Panc1 (cell line): ENCODE results near the gene RETSAT. TPM values are rescaled to one million over a fixed set of nuclear protein-coding genes. Genes with fewer than 3 reads are reported as not detected.
"Not testable (repeated sequence)": the region's sequence is repeated elsewhere in the genome, so short reads cannot be mapped to it uniquely, and the experiment has no call there.

Experiments
- ATAC-seq: fragments of 200-7000 bp; cut with Tn5 transposase; 2 replicates; pipeline ENCODE4 v1.9.1; 2020; ENCODE audit warnings: mild to moderate bottlenecking, moderate library complexity
- BruUV-seq: library from RNA; stranded (reverse); fragments of 400-500 nt; replicated peaks from 2 replicates; lab custom pipeline; 2021; lab: Mats Ljungman, UMichigan
- CTCF ChIA-PET: fragments of 300-600 bp; sonication (Branson Sonifier 250); formaldehyde crosslinking; loops from one replicate; lab custom pipeline; 2022; ENCODE audit warnings: antibody characterized with exemption; lab: Charles Lee
- POLR2A ChIA-PET: fragments of 300-600 bp; sonication (Branson Sonifier 250); formaldehyde crosslinking; loops from one replicate; lab custom pipeline; 2022; ENCODE audit warnings: antibody characterized with exemption; lab: Charles Lee
- DNase-seq: peaks from one replicate; pipeline ENCODE4 v3.0.0-alpha.2; 2010; ENCODE audit warnings: low read depth, low spot score
- H3K27ac ChIP-seq: 2 replicates; pipeline ENCODE4 v1.5.1; 2011; ENCODE audit warnings: mild to moderate bottlenecking, low read length, inconsistent platforms
- H3K27me3 ChIP-seq: fragments of 200-500 bp; sonication (Bioruptor generic); 2 replicates; pipeline ENCODE4 v1.6.0; 2014; ENCODE audit warnings: low read length, inconsistent platforms; ENCODE audit not compliant: control insufficient read depth, insufficient read depth
- H3K36me3 ChIP-seq: fragments of 200-500 bp; sonication (Bioruptor generic); 2 replicates; pipeline ENCODE4 v1.5.1; 2014; ENCODE audit warnings: inconsistent platforms, mild to moderate bottlenecking, low read length, moderate library complexity; ENCODE audit not compliant: control insufficient read depth, insufficient read depth
- H3K4me1 ChIP-seq: 2 replicates; pipeline ENCODE4 v1.5.1; 2011; ENCODE audit warnings: inconsistent platforms, mild to moderate bottlenecking, low read length, moderate library complexity; ENCODE audit not compliant: control insufficient read depth, insufficient read depth
- H3K4me3 ChIP-seq, 2 experiments: 2 replicates each; pipeline ENCODE4 v1.5.1; 2011 to 2012; ENCODE audit warnings: low read depth in 2 of 2, low read length in 2 of 2, mild to moderate bottlenecking in 2 of 2, inconsistent platforms in 1 of 2, moderate library complexity in 1 of 2
- H3K9me3 ChIP-seq: fragments of 200-500 bp; sonication (Bioruptor generic); 2 replicates; pipeline ENCODE4 v1.5.1; 2014; ENCODE audit warnings: low read depth, mild to moderate bottlenecking, inconsistent platforms, low read length, moderate library complexity; ENCODE audit not compliant: control insufficient read depth, insufficient read depth
- CTCF ChIP-seq: fragments of 450-650 bp; IDR thresholded peaks from 2 replicates; pipeline ENCODE4 v1.5.1; 2017; ENCODE audit warnings: mild to moderate bottlenecking
- POLR2AphosphoS5 ChIP-seq: IDR thresholded peaks from 2 replicates; pipeline ENCODE4 v1.6.1; 2012; ENCODE audit warnings: mild to moderate bottlenecking, low read depth, low read length, moderate library complexity
- REST ChIP-seq, 2 experiments: IDR thresholded peaks; 2 replicates each; pipeline ENCODE4 v1.6.1; 2011 to 2012; ENCODE audit warnings: low read depth in 2 of 2, control low read depth in 1 of 2, low read length in 1 of 2, mild to moderate bottlenecking in 1 of 2, moderate library complexity in 1 of 2; ENCODE audit not compliant: insufficient read depth in 1 of 2
- SIN3A ChIP-seq: IDR thresholded peaks from 2 replicates; pipeline ENCODE4 v1.6.1; 2012; ENCODE audit warnings: low read depth, mild to moderate bottlenecking, low read length, moderate library complexity, borderline replicate concordance; ENCODE audit not compliant: insufficient read depth
- TCF7L2 ChIP-seq: IDR thresholded peaks from 2 replicates; pipeline ENCODE4 v1.6.1; 2011; ENCODE audit warnings: mild to moderate bottlenecking, low read depth, low read length, inconsistent platforms
- in situ Hi-C: cut with HindIII; loops from 2 replicates; pipeline ENCODE4 v1.10.0; 2016; ENCODE audit warnings: low sequenced_read_pairs, low pct_unique_long_range_greater_than_20kb
- intact Hi-C: fragments of 100-400 bp; cut with micrococcal nuclease; formaldehyde crosslinking; loops from one replicate; pipeline ENCODE4 v1.10.0; 2022; ENCODE audit not compliant: unreplicated experiment
- total RNA-seq: library from RNA; stranded (reverse); gene quantifications from one replicate; pipeline ENCODE4 v1.2.1, GENCODE V29; 2021; ENCODE audit not compliant: unreplicated experiment

The RETSAT gene
- total RNA-seq, 1 experiment from 2014 or later = 50.9 TPM

- CTCF ChIA-PET, H3K36me3 ChIP-seq, H3K27me3 ChIP-seq, BruUV-seq, in situ Hi-C loops, intact Hi-C loops, ATAC-seq, DNase-seq, H3K27ac ChIP-seq, H3K4me3 ChIP-seq, POLR2A ChIA-PET, H3K9me3 ChIP-seq, H3K4me1 ChIP-seq: not testable (repeated sequence)
These were observed 8.5 kb upstream of the RETSAT start for GRCh38 chr2:85362653-85363387.

- ChIA-PET POLR2A (no interaction called here), CTCF (interaction anchor here (0.7 kb wide), 1 partner anchor 8 kb away, joined by 3 read pairs; no protein-coding TSS in a partner anchor)
- 0 out of 2 replicates have a peak, but pooled peaks cover 4% of the 10 kb centered on the region for H3K4me1 ChIP-seq
- intact Hi-C loops = no loop called here
- no peak overlapping the region for H3K27ac ChIP-seq
- in situ Hi-C loops = no loop called here
- H3K36me3 ChIP-seq = peaks cover 5% of the 10 kb centered on the region; the same call in 1 of the 2 replicates
- no peaks in the 10 kb centered on the region for H3K27me3 ChIP-seq
- no peak for DNase-seq
- no peaks in the 10 kb centered on the region for H3K9me3 ChIP-seq
- BruUV-seq = no TSS peak
- no peak for ATAC-seq
- TF ChIP-seq CTCF = no peak
- no peak overlapping the region for H3K4me3 ChIP-seq
These were observed 3.4 kb upstream of the RETSAT start for GRCh38 chr2:85357736-85358135.

GRCh38 chr2:85356186-85356585, 1.9 kb upstream of the RETSAT start:
- 0 out of 2 replicates have a peak, but pooled peaks cover 4% of the 10 kb centered on the region for H3K4me1 ChIP-seq
- intact Hi-C loops = no loop called here
- H3K27ac ChIP-seq = no peak overlapping the region
- no TSS peak for BruUV-seq
- ATAC-seq = no peak
- H3K9me3 ChIP-seq = no peaks in the 10 kb centered on the region
- ChIA-PET POLR2A (no interaction called here), CTCF (no interaction called here)
- no peak for DNase-seq
- in situ Hi-C loops = no loop called here
- H3K27me3 ChIP-seq = no peaks in the 10 kb centered on the region
- H3K4me3 ChIP-seq = no peak overlapping the region
- peaks cover 5% of the 10 kb centered on the region; the same call in 1 of the 2 replicates for H3K36me3 ChIP-seq
- TF ChIP-seq TCF7L2 = no peak
- TF ChIP-seq SIN3A = no peak
- TF ChIP-seq POLR2AphosphoS5 = no peak
- no peak for TF ChIP-seq REST (IDR thresholded peaks at IDR 0.05; ENCODE audit: insufficient read depth in 1 of 2, low read depth in 2 of 2, low read length in 1 of 2)
